Heart right ventricle (tissue), 16 donors: ENCODE results near the gene NT5C1A. TPM values are rescaled to one million over a fixed set of nuclear protein-coding genes. Genes with fewer than 3 reads are reported as not detected.

ENCODE experiments used
- ATAC-seq, 8 donors: fragments of 200-7000 bp; cut with Tn5 transposase; one replicate each; pipeline ENCODE4 v1.9.1; 2020; ENCODE audit warnings: mild to moderate bottlenecking in 8 of 8, moderate library complexity in 8 of 8, moderate number of reproducible peaks in 1 of 8
- DNase-seq, 2 donors: peaks; one replicate each; pipeline ENCODE4 v3.0.0-alpha.2; 2020
- H3K27ac ChIP-seq, 10 donors: fragments of 200-600 bp; sonication (generic) in 2 of 10; one replicate each; pipeline versions ENCODE4 v1.5.0 to v1.8.0; 2020 to 2022; ENCODE audit warnings: mild to moderate bottlenecking in 3 of 10
- H3K27me3 ChIP-seq, 7 donors: fragments of 200-600 bp; one replicate each; pipeline ENCODE4 v1.8.0; 2021 to 2022; ENCODE audit warnings: mild to moderate bottlenecking in 2 of 7
- H3K36me3 ChIP-seq, 9 donors: fragments of 200-600 bp; sonication (generic) in 1 of 9; one replicate each; pipeline versions ENCODE4 v1.5.0 to v1.8.0; 2020 to 2022; ENCODE audit warnings: mild to moderate bottlenecking in 2 of 9
- H3K4me1 ChIP-seq, 9 donors: fragments of 200-600 bp; sonication (generic) in 1 of 9; one replicate each; pipeline versions ENCODE4 v1.5.0 to v1.8.0; 2020 to 2022; ENCODE audit warnings: mild to moderate bottlenecking in 4 of 9
- H3K4me3 ChIP-seq, 10 donors: fragments of 200-600 bp; sonication (generic) in 2 of 10; one replicate each; pipeline versions ENCODE4 v1.5.0 to v1.8.0; 2020 to 2022; ENCODE audit warnings: mild to moderate bottlenecking in 7 of 10, moderate library complexity in 2 of 10
- H3K9me3 ChIP-seq, 11 donors: fragments of 200-600 bp in 10 of 11; sonication (generic) in 2 of 11; one replicate each; pipeline versions ENCODE4 v1.5.0 to v1.8.0; 2013 to 2022; ENCODE audit warnings: mild to moderate bottlenecking in 2 of 11, control low read depth in 1 of 11, moderate library complexity in 1 of 11
- WGBS, 2 donors: extraction: QIAGEN DNeasy Blood & Tissue Kit; methylation state at CpG; one replicate each; pipeline ENCODE4 v1.1.7; 2013; ENCODE audit warnings: inconsistent platforms in 1 of 2; 5-methylcytosine and 5-hydroxymethylcytosine counted together
- intact Hi-C, 10 donors: fragments of 100-400 bp; cut with DNase I; formaldehyde crosslinking; loops; one replicate each; pipeline versions ENCODE4 v1.11.1 to v1.14.2; 2022
- polyA plus RNA-seq, 2 donors: library from polyadenylated mRNA; stranded (reverse); fragments of 200-250 nt; gene quantifications; one replicate each; pipeline ENCODE4 v1.2.3, GENCODE V29; 2013
- total RNA-seq, 10 donors: library from RNA; stranded (reverse); fragmentation: NEBNext Ultra II Directional in 3 of 10; extraction: Animal tissue kit (Norgen Biotek cat#: 25700) in 3 of 10; gene quantifications; one replicate each; pipeline versions ENCODE4 v1.2.1 to v1.2.4, GENCODE V29; 2021 to 2023
- TF ChIP-seq, protein P1 (sequence below), 9 donors: fragments of 200-600 bp; sonication (generic) in 2 of 9; IDR thresholded peaks; one replicate each; pipeline versions ENCODE4 v1.5.0 to v1.8.0; 2021 to 2022; ENCODE audit warnings: antibody characterized with exemption in 9 of 9, mild to moderate bottlenecking in 5 of 9, moderate library complexity in 1 of 9
- donor health status: Arrhythmogenic right ventricular cardiomyopathy.
- donor health status: ischemic (EF 13 %, LVEDD 7.1; RV severe dilation, severe dysfunction).
- donor health status: healthy with polysubstance abuse.
- donor health status: DM: no; HTN: yes; CAD: no.
- donor health status: DM: no; HTN: no; CAD: no.
- donor health status: ischemic (EF 25% LVEDD 6.9; RV normal size, moderate dysfunction).
- donor health status: ischemic (EF 25% LVEDD 5.7; RV mildly dilated, moderate dysfunction).
- donor health status: healthy.
- donor health status: DM: yes; HTN: yes; CAD: no.
- donor health status: Ischemic cardiomyopathy.
- donor health status: ischemic (EF 35%, LVEDD 5.7; RV mildly dilated, moderate dysfunction).
- donor health status: nonischemic (EF 11% LVEDD 7.7; RV severe dilation, severe dysfunction).
- donor health status: DM: yes; HTN: yes; CAD: no.
- donor health status: PGD.
- donor health status: ischemic (EF 29% LVEDD 5.4; RV normal size, mild dysfunction).
- donor health status: nonischemic (EF 23%, LVEDD 6.1; RV moderate dilation, normal function).

The NT5C1A gene
- total and polyA plus RNA-seq, 12 donors: 0.68 to 59.2 (median 25.0) TPM

DNA sequence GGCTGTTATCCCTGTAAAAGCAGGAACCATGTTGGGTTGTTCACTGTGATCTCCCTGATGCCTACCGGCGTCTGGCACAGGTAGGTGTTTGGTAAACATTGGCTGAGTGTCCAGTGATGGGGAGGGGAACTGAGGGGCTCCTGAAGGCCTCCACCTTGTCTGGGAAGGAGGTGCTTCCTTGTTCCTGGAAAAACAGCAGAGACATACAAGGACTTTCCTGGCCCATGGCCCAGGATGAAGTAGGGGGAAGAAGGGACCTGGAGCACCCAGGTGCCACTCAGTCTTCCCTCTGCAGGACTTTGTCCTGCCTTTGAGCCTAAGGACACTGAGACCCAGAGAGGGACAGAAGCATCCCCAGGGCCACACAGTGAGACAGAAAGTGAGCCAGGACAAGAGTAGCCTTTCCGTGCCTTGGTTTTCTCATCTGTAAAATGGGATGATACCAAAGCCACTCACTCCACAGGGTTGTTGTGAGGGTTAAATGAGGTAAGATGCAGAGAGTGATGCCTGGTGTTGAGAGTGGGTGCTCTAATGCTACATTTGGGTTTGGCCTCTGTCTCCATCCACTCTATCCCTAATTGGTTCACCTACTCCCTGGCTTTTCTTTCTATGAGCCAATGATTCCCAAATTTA lies 26.4 kb downstream of the NT5C1A start:
- intact Hi-C loops: no loop called here
- peaks cover 10 to 60% (median 28%) of the 10 kb centered on the region in 9 donors for H3K4me1 ChIP-seq
- no peak for ATAC-seq
- peak overlapping the region in 8 of 10 donors; percentile 52 to 88 (median 72) for H3K27ac ChIP-seq
- TF ChIP-seq, protein P1, sequence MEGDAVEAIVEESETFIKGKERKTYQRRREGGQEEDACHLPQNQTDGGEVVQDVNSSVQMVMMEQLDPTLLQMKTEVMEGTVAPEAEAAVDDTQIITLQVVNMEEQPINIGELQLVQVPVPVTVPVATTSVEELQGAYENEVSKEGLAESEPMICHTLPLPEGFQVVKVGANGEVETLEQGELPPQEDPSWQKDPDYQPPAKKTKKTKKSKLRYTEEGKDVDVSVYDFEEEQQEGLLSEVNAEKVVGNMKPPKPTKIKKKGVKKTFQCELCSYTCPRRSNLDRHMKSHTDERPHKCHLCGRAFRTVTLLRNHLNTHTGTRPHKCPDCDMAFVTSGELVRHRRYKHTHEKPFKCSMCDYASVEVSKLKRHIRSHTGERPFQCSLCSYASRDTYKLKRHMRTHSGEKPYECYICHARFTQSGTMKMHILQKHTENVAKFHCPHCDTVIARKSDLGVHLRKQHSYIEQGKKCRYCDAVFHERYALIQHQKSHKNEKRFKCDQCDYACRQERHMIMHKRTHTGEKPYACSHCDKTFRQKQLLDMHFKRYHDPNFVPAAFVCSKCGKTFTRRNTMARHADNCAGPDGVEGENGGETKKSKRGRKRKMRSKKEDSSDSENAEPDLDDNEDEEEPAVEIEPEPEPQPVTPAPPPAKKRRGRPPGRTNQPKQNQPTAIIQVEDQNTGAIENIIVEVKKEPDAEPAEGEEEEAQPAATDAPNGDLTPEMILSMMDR (IDR thresholded peaks at IDR 0.05): no peak
- 83 to 89% methylated on average over 3 of the region's 3 CpGs for WGBS, 2 donors
- H3K36me3 ChIP-seq: no peaks in the 10 kb centered on the region
- H3K9me3 ChIP-seq: peaks cover 0 to 3% (median 0%) of the 10 kb centered on the region in 11 donors
- peaks cover 0 to 5% (median 0%) of the 10 kb centered on the region in 7 donors for H3K27me3 ChIP-seq
- DNase-seq: no peak
- no peak overlapping the region for H3K4me3 ChIP-seq

- Histone ChIP-seq H3K4me1 (peaks cover 10 to 56% (median 28%) of the 10 kb centered on the region in 9 donors), H3K9me3 (peaks cover 0 to 3% (median 0%) of the 10 kb centered on the region in 11 donors), H3K27me3 (peaks cover 0 to 23% (median 4%) of the 10 kb centered on the region in 7 donors), H3K36me3 (no peaks in the 10 kb centered on the region), H3K4me3 (no peak overlapping the region), H3K27ac (peak overlapping the region in 5 of 10 donors; percentile 14 to 73 (median 65))
- no peak for ATAC-seq
- TF ChIP-seq, protein P1 (IDR thresholded peaks at IDR 0.05): no peak
- intact Hi-C loops: no loop called here
- WGBS, 2 donors: 93 to 97% methylated on average over 3 of the region's 3 CpGs
- DNase-seq: no peak
These were observed 28.2 kb downstream of the NT5C1A start for GRCh38 chr1:39643705-39644104.

DNA sequence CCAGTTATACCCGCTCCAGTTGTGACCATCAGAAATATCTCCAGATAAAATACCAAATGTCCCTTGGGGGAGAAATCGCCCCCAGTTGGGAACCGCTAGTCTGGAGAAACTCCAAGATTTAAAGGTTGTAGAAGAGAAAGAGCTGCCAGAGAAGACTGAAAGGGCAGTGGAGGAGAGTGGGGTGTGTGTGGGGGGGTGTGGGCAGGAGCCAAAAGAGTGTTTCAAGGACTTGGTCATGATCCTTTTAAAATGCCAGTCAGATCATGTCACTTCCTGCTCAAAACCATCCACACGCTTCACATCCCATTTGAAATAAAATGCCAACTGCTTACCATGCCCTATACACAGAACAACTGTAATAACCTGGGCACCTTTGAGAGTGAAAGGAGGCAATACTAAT lies 29.1 kb downstream of the NT5C1A start:
- peaks cover 0 to 3% (median 0%) of the 10 kb centered on the region in 11 donors for H3K9me3 ChIP-seq
- ATAC-seq (peak in 1 of 8 donors; percentile 39), DNase-seq (peak in 1 of 2 donors; percentile 40)
- WGBS, 2 donors: 40 to 43% methylated on average over 4 of the region's 4 CpGs
- peaks cover 0 to 32% (median 4%) of the 10 kb centered on the region in 7 donors for H3K27me3 ChIP-seq
- TF ChIP-seq, protein P1 (IDR thresholded peaks at IDR 0.05): no peak
- intact Hi-C loops: no loop called here
- no peaks in the 10 kb centered on the region for H3K36me3 ChIP-seq
- peak overlapping the region in 7 of 10 donors; percentile 29 to 73 (median 50) for H3K27ac ChIP-seq
- peaks cover 1 to 48% (median 22%) of the 10 kb centered on the region in 9 donors for H3K4me1 ChIP-seq
- H3K4me3 ChIP-seq: no peak overlapping the region

- TF ChIP-seq, protein P1 (IDR thresholded peaks at IDR 0.05): no peak
- no peak for ATAC-seq
- peaks cover 0 to 3% (median 0%) of the 10 kb centered on the region in 11 donors for H3K9me3 ChIP-seq
- peaks cover 0 to 47% (median 11%) of the 10 kb centered on the region in 7 donors for H3K27me3 ChIP-seq
- 91 to 97% methylated on average over 8 of the region's 8 CpGs for WGBS, 2 donors
- no peak overlapping the region for H3K4me3 ChIP-seq
- no peak for DNase-seq
- intact Hi-C loops: no loop called here
- H3K36me3 ChIP-seq: peaks cover 0 to 6% (median 0%) of the 10 kb centered on the region in 9 donors
- H3K4me1 ChIP-seq: peaks cover 0 to 30% (median 9%) of the 10 kb centered on the region in 9 donors
- H3K27ac ChIP-seq: peak overlapping the region in 6 of 10 donors; percentile 60 to 96 (median 92)
These were observed 31.0 kb downstream of the NT5C1A start for GRCh38 chr1:39640861-39641260.
